Astrocyte (in vitro differentiated cells and primary cell): ENCODE data around the gene CDYL.

ENCODE experiments used
- CTCF ChIP-seq: IDR thresholded peaks from 2 replicates; pipeline ENCODE4 v1.5.1; 2011; ENCODE audit warnings: low read depth, mild to moderate bottlenecking, inconsistent platforms, low read length, moderate library complexity; ENCODE audit not compliant: insufficient read depth
- EZH2 ChIP-seq: IDR thresholded peaks from 2 replicates; pipeline ENCODE4 v1.6.1; 2012; ENCODE audit warnings: mild to moderate bottlenecking, low read length, inconsistent platforms; ENCODE audit not compliant: insufficient read depth

DNA sequence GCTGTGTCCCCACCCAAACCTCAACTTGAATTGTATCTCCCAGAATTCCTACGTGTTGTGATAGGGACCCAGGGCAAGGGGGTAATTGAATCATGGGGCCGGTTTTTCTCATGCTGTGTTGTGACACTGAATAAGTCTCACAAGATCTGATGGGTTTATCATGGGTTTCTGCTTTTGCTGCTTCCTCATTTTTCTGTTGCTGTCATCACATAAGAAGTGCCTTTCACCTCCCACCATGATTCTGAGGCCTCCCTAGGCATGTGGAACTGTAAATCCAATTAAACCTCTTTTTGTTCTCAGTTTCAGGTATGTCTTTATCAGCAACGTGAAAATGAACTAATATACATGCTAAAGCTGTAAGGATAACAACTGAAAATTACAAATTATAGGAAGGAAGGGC is 88.3 kb downstream of the CDYL start:
- TF ChIP-seq CTCF (no peak), EZH2 (no peak)
